ENCODE data around the gene LRGUK. TPM values are rescaled to one million over a fixed set of nuclear protein-coding genes. Genes with fewer than 3 reads are reported as not detected.

The LRGUK gene
- total RNA-seq, 1 experiment from 2014 or later = 1.9 TPM

DNA sequence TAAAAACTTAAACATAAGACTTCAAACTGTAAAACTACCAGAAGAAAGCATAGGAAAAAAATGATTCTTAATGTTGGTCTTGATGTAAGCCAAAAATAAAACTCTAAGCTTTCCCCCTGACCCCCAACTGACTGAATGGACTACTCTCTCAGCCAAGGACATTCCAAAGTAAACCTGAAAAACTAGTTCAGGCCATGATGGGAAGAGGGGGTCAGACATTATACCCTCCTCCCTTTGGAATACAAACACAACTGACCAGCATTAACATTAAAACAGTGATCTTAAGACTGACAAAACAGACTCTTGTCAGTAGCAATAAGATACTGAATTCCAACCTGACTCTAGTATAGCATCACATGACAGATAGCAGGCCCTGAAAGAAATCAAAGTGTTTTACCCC, 13.5 kb upstream of the LRGUK start:
- Histone ChIP-seq H2AFZ (ENCODE audit: low read length) (no peak overlapping the region), H3K4me2 (ENCODE audit: low read depth, low read length, poor library complexity, severe bottlenecking) (no peak overlapping the region), H3K9ac (ENCODE audit: low read length) (no peak overlapping the region), H3K27me3 (ENCODE audit: low read length) (no peaks in the 10 kb centered on the region), H3K27ac (ENCODE audit: low read length) (no peak overlapping the region), H3K4me3 (ENCODE audit: low read length) (no peak overlapping the region), H3K36me3 (ENCODE audit: insufficient read depth, low read length) (no peaks in the 10 kb centered on the region), H4K20me1 (ENCODE audit: insufficient read depth, low read depth, low read length) (no peaks in the 10 kb centered on the region), H3K79me2 (ENCODE audit: low read length) (no peaks in the 10 kb centered on the region), H3K4me1 (ENCODE audit: low read length) (no peaks in the 10 kb centered on the region), H3K9me3 (ENCODE audit: low read length) (no peaks in the 10 kb centered on the region), H3K9me2 (replicated peaks; ENCODE audit: insufficient read depth, low read length) (no peaks in the 10 kb centered on the region)
- no peak for DNase-seq

DNA sequence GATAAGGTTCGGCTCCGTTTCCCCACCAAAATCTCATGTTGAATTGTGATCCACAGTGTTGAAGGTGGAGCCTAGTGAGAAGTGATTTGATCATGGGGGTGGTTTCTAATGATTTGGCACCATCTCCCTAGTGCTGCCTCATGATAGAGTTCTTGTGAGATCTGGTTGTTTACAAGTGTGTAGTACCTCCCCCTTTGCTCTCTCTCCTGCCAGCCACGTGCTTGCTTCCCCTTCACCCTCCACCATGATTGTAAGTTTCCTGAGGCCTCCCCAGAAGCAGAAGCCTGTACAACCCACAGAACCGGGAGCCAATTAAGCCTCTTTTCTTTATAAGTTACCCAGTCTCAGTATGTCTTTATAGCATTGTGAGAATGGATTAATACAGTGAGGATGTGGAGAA, 12.1 kb upstream of the LRGUK start:
- H3K4me2 ChIP-seq (ENCODE audit: low read depth, low read length, poor library complexity, severe bottlenecking) = no peak overlapping the region
- DNase-seq = no peak
- H3K4me1 ChIP-seq (ENCODE audit: low read length) = no peaks in the 10 kb centered on the region
- no peaks in the 10 kb centered on the region for H4K20me1 ChIP-seq (ENCODE audit: insufficient read depth, low read depth, low read length)
- H3K9me3 ChIP-seq (ENCODE audit: low read length) = no peaks in the 10 kb centered on the region
- no peaks in the 10 kb centered on the region for H3K27me3 ChIP-seq (ENCODE audit: low read length)
- H3K9ac ChIP-seq (ENCODE audit: low read length) = no peak overlapping the region
- no peak overlapping the region for H3K27ac ChIP-seq (ENCODE audit: low read length)
- H2AFZ ChIP-seq (ENCODE audit: low read length) = no peak overlapping the region
- no peaks in the 10 kb centered on the region for H3K79me2 ChIP-seq (ENCODE audit: low read length)
- H3K9me2 ChIP-seq (replicated peaks; ENCODE audit: insufficient read depth, low read length) = no peaks in the 10 kb centered on the region
- no peaks in the 10 kb centered on the region for H3K36me3 ChIP-seq (ENCODE audit: insufficient read depth, low read length)
- no peak overlapping the region for H3K4me3 ChIP-seq (ENCODE audit: low read length)

DNA sequence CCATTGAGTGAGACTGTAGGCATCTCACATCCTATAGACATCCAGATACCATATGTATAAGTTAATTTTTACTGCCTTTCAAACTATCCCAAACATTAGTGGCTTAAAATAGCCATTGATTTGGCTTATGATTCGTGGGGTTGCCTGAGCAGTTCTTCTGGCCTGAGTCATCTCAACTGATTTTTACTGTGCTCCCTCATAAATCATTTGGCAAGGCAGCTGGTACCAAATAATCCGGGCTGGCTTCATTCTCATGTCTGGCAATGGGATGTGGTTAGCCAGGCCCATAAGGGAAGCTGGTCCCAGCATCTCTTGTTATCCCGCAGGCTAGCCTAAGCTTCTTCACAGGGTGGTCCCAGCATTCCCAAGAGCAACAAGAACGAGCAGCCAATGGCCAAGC, 6.7 kb upstream of the LRGUK start:
- Histone ChIP-seq H3K27ac (ENCODE audit: low read length) (no peak overlapping the region), H3K9me3 (ENCODE audit: low read length) (no peaks in the 10 kb centered on the region), H3K79me2 (ENCODE audit: low read length) (no peaks in the 10 kb centered on the region), H3K4me1 (ENCODE audit: low read length) (peaks cover 9% of the 10 kb centered on the region), H3K27me3 (ENCODE audit: low read length) (no peaks in the 10 kb centered on the region), H3K4me3 (ENCODE audit: low read length) (no peak overlapping the region), H4K20me1 (ENCODE audit: insufficient read depth, low read depth, low read length) (no peaks in the 10 kb centered on the region), H3K9me2 (replicated peaks; ENCODE audit: insufficient read depth, low read length) (no peaks in the 10 kb centered on the region), H3K4me2 (ENCODE audit: low read depth, low read length, poor library complexity, severe bottlenecking) (no peak overlapping the region), H3K9ac (ENCODE audit: low read length) (no peak overlapping the region), H3K36me3 (ENCODE audit: insufficient read depth, low read length) (no peaks in the 10 kb centered on the region), H2AFZ (ENCODE audit: low read length) (no peak overlapping the region)
- DNase-seq = no peak

- Histone ChIP-seq H3K79me2 (ENCODE audit: low read length) (no peaks in the 10 kb centered on the region), H3K4me3 (ENCODE audit: low read length) (no peak overlapping the region), H3K36me3 (ENCODE audit: insufficient read depth, low read length) (no peaks in the 10 kb centered on the region), H3K27me3 (ENCODE audit: low read length) (no peaks in the 10 kb centered on the region), H3K9me3 (ENCODE audit: low read length) (no peaks in the 10 kb centered on the region), H3K4me2 (ENCODE audit: low read depth, low read length, poor library complexity, severe bottlenecking) (peak overlapping the region; percentile 33), H3K4me1 (ENCODE audit: low read length) (peaks cover 13% of the 10 kb centered on the region), H2AFZ (ENCODE audit: low read length) (no peak overlapping the region), H4K20me1 (ENCODE audit: insufficient read depth, low read depth, low read length) (no peaks in the 10 kb centered on the region), H3K9me2 (replicated peaks; ENCODE audit: insufficient read depth, low read length) (no peaks in the 10 kb centered on the region), H3K9ac (ENCODE audit: low read length) (no peak overlapping the region), H3K27ac (ENCODE audit: low read length) (no peak overlapping the region)
- no peak for DNase-seq
These were observed 5.5 kb upstream of the LRGUK start for GRCh38 chr7:134121632-134122139.

DNA sequence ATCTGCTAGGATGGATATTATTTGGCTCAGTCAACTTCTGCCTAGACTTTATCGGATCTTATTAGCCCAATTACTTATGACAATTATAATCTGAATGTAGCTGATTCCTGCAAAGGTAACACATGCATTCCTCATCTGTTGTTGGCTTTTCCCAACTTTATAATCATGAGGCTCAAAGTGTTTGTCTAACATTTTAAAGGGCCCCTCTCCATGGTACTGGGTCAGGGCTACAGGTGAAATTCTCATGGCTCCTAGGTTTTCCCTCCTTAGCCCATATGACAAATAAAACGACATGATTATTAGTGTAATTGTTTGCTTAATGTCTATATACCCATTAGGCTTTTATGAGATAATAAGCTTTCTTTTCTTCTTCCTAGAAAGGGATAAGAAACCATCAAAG, 4.2 kb upstream of the LRGUK start:
- no peak overlapping the region for H3K9ac ChIP-seq (ENCODE audit: low read length)
- H3K4me3 ChIP-seq (ENCODE audit: low read length) = no peak overlapping the region
- H2AFZ ChIP-seq (ENCODE audit: low read length) = no peak overlapping the region
- H3K27ac ChIP-seq (ENCODE audit: low read length) = no peak overlapping the region
- no peaks in the 10 kb centered on the region for H3K9me2 ChIP-seq (replicated peaks; ENCODE audit: insufficient read depth, low read length)
- H3K36me3 ChIP-seq (ENCODE audit: insufficient read depth, low read length) = no peaks in the 10 kb centered on the region
- H3K4me2 ChIP-seq (ENCODE audit: low read depth, low read length, poor library complexity, severe bottlenecking) = no peak overlapping the region
- no peaks in the 10 kb centered on the region for H3K79me2 ChIP-seq (ENCODE audit: low read length)
- H3K4me1 ChIP-seq (ENCODE audit: low read length) = peaks cover 17% of the 10 kb centered on the region
- H4K20me1 ChIP-seq (ENCODE audit: insufficient read depth, low read depth, low read length) = no peaks in the 10 kb centered on the region
- H3K27me3 ChIP-seq (ENCODE audit: low read length) = no peaks in the 10 kb centered on the region
- no peak for DNase-seq
- no peaks in the 10 kb centered on the region for H3K9me3 ChIP-seq (ENCODE audit: low read length)

- H3K27me3 ChIP-seq (ENCODE audit: low read length) = no peaks in the 10 kb centered on the region
- no peak overlapping the region for H3K27ac ChIP-seq (ENCODE audit: low read length)
- H2AFZ ChIP-seq (ENCODE audit: low read length) = no peak overlapping the region
- DNase-seq = no peak
- no peaks in the 10 kb centered on the region for H4K20me1 ChIP-seq (ENCODE audit: insufficient read depth, low read depth, low read length)
- H3K4me1 ChIP-seq (ENCODE audit: low read length) = peaks cover 17% of the 10 kb centered on the region
- H3K36me3 ChIP-seq (ENCODE audit: insufficient read depth, low read length) = no peaks in the 10 kb centered on the region
- no peak overlapping the region for H3K4me2 ChIP-seq (ENCODE audit: low read depth, low read length, poor library complexity, severe bottlenecking)
- no peaks in the 10 kb centered on the region for H3K79me2 ChIP-seq (ENCODE audit: low read length)
- no peak overlapping the region for H3K9ac ChIP-seq (ENCODE audit: low read length)
- no peaks in the 10 kb centered on the region for H3K9me2 ChIP-seq (replicated peaks; ENCODE audit: insufficient read depth, low read length)
- no peaks in the 10 kb centered on the region for H3K9me3 ChIP-seq (ENCODE audit: low read length)
- peak overlapping the region; percentile 73; the same call in 1 of the 2 replicates for H3K4me3 ChIP-seq (ENCODE audit: low read length)
These were observed 994 bp upstream of the LRGUK start for GRCh38 chr7:134126146-134126545.

DNA sequence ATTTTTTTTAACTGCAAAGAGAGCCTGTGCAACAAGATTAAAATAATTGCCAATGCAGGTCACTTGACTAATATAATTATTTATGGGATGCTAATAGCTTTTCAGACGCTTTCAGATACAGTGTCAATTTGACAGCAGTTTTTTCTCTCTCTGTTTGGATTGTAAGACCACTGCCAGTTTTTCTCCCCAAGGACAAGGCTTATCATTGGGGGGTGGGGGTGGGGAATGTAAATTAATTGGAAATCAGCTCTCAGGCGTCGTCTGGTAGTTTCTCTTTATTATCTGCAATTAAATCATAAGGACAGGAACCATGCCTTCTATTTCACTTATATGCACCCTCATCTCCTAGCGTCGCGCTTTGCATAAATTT, 559 bp upstream of the LRGUK start:
- H3K4me3 ChIP-seq (ENCODE audit: low read length) = peak overlapping the region; percentile 73
- H3K9ac ChIP-seq (ENCODE audit: low read length) = peak overlapping the region; percentile 41; the same call in 1 of the 2 replicates
- H2AFZ ChIP-seq (ENCODE audit: low read length) = peak overlapping the region; percentile 84; the same call in 1 of the 2 replicates
- H3K27me3 ChIP-seq (ENCODE audit: low read length) = no peaks in the 10 kb centered on the region
- H3K27ac ChIP-seq (ENCODE audit: low read length) = no peak overlapping the region
- peak overlapping the region; percentile 88 for H3K4me2 ChIP-seq (ENCODE audit: low read depth, low read length, poor library complexity, severe bottlenecking)
- H3K79me2 ChIP-seq (ENCODE audit: low read length) = no peaks in the 10 kb centered on the region
- no peaks in the 10 kb centered on the region for H4K20me1 ChIP-seq (ENCODE audit: insufficient read depth, low read depth, low read length)
- no peaks in the 10 kb centered on the region for H3K9me3 ChIP-seq (ENCODE audit: low read length)
- no peaks in the 10 kb centered on the region for H3K36me3 ChIP-seq (ENCODE audit: insufficient read depth, low read length)
- DNase-seq = no peak
- no peaks in the 10 kb centered on the region for H3K9me2 ChIP-seq (replicated peaks; ENCODE audit: insufficient read depth, low read length)
- H3K4me1 ChIP-seq (ENCODE audit: low read length) = peaks cover 15% of the 10 kb centered on the region

- Histone ChIP-seq H3K4me3 (ENCODE audit: low read length) (no peak overlapping the region), H3K27me3 (ENCODE audit: low read length) (no peaks in the 10 kb centered on the region), H3K36me3 (ENCODE audit: insufficient read depth, low read length) (no peaks in the 10 kb centered on the region)
These were observed 1.7 kb downstream of the LRGUK start for GRCh38 chr7:134128829-134129228.

More at GRCh38 chr7:134128829-134129228, 1.7 kb downstream of the LRGUK start:
- Histone ChIP-seq H3K27ac (ENCODE audit: low read length) (no peak overlapping the region), H2AFZ (ENCODE audit: low read length) (no peak overlapping the region), H4K20me1 (ENCODE audit: insufficient read depth, low read depth, low read length) (no peaks in the 10 kb centered on the region; the same call in 1 of the 2 replicates), H3K9ac (ENCODE audit: low read length) (no peak overlapping the region), H3K4me1 (ENCODE audit: low read length) (peaks cover 8% of the 10 kb centered on the region), H3K4me2 (ENCODE audit: low read depth, low read length, poor library complexity, severe bottlenecking) (no peak overlapping the region), H3K9me3 (ENCODE audit: low read length) (no peaks in the 10 kb centered on the region), H3K79me2 (ENCODE audit: low read length) (no peaks in the 10 kb centered on the region), H3K9me2 (replicated peaks; ENCODE audit: insufficient read depth, low read length) (no peaks in the 10 kb centered on the region)
- DNase-seq = no peak

Data from Karpas-422 (cell line).